GM20000 (cell line): ENCODE data around the gene COPZ2.
"Not testable (repeated sequence)": the region's sequence is repeated elsewhere in the genome, so short reads cannot be mapped to it uniquely, and the experiment has no call there.

ENCODE experiments used
- DNase-seq: peaks from one replicate; pipeline ENCODE4 v3.0.0; 2012; ENCODE audit warnings: low spot score
- TF ChIP-seq, protein P1 (sequence below): IDR thresholded peaks from 2 replicates; pipeline ENCODE4 v1.5.1; 2012; ENCODE audit warnings: mild to moderate bottlenecking, control low read depth; ENCODE audit errors: extremely low read depth, missing control alignments

COPZ2 gene

DNA sequence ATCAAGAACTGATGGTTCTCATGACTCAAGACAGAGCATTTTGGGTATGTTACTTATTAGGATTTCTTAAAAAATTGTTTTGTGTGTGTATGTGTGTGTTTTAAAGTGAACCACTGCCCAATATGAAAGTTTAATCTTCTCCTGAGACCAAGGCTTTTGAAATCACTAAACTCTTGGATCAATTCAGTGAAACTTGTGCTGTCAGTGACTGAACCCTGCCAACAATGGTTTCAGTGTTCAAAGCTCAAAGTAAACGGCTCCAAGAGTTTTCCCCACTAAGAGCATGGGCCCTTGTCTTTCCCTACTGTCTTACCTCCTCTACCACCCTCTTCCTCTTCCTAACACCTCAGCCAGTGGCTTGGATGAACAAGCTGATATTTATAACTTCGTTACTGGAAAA lies 32.6 kb upstream of the COPZ2 start:
- TF ChIP-seq, protein P1, sequence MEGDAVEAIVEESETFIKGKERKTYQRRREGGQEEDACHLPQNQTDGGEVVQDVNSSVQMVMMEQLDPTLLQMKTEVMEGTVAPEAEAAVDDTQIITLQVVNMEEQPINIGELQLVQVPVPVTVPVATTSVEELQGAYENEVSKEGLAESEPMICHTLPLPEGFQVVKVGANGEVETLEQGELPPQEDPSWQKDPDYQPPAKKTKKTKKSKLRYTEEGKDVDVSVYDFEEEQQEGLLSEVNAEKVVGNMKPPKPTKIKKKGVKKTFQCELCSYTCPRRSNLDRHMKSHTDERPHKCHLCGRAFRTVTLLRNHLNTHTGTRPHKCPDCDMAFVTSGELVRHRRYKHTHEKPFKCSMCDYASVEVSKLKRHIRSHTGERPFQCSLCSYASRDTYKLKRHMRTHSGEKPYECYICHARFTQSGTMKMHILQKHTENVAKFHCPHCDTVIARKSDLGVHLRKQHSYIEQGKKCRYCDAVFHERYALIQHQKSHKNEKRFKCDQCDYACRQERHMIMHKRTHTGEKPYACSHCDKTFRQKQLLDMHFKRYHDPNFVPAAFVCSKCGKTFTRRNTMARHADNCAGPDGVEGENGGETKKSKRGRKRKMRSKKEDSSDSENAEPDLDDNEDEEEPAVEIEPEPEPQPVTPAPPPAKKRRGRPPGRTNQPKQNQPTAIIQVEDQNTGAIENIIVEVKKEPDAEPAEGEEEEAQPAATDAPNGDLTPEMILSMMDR = no peak
- DNase-seq = no peak

DNA sequence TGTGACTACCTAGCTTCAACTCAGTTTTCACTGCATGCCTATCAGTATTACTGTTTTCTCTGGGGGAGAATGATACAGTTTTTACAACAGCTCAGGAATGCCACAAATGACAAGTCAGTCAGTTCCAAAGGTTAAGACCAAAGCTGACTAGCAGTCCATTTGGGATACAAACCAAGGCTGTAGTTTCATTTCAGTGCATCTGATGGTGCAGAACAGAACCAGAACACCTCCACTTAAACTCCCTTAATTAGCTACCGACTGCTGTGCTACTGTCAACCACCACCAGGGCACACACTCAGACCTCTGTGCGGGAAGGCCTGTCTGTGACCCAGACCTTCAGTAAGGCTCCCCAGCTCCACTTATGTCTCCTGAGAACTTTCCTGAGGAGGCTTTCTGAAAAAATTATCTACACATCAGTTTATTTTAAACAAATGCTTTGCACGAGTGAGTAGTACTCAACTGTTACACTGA lies 30.9 kb upstream of the COPZ2 start:
- DNase-seq = no peak

DNA sequence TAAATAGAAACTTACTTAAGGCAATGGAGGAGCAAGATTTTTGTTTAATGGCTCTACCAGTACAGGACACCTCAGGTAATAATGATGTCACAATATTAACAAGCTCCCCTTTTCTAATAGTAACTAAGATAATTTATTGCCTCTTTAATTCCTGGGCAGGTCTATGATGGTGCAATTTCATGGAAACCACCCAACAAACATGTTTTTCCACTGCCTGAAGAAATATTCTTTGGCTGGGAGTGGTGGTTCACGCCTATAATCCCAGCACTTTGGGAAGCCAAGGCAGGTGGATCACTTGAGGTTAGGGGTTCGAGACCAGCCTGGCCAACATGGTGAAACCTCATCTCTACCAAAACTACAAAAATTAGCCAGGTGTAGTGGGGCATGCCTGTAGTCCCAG lies 30.2 kb upstream of the COPZ2 start:
- DNase-seq = not testable (repeated sequence)

More for the DNA sequence above, 30.9 kb upstream of the COPZ2 start:
- TF ChIP-seq, protein P1 = no peak

DNA sequence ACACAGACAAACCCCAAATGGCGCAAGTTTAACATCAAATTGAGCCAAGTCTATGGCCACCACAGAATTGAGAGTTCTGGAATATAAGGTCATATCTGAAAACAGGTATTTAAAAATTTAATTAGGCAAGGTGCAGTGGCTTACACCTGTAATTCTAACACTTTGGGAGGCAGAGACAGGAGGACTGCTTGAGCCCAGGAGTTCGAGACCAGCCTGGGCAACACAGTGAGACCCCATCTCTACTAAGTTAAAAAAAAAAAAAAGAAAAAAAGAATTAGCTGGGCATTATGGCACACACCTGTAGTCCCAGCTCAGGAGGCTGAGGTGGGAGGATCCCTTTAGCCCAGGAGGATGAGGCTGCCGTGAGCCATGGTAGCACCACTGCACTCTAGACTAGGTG lies 29.6 kb upstream of the COPZ2 start:
- DNase-seq = no peak
- TF ChIP-seq, protein P1 = no peak

DNA sequence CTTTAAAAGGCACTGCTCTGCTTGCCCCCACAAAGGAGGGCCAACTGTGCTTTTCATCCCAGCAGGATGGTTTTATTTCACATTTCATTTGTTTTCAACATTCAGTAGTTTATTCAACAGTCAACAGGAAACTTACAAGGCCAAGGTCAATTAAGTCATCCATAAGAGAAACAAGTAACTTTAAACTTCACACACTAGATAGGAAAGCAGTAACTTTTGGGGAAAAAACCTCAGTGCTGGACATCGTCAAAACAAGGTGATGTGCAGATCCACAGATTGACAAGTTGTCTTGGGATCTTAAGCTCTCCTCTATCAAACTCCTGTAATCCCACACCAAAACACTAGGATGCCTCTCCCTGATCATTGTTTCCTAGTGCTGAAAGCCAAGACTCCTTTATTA lies 29.1 kb upstream of the COPZ2 start:
- TF ChIP-seq, protein P1 = no peak
- DNase-seq = no peak

DNA sequence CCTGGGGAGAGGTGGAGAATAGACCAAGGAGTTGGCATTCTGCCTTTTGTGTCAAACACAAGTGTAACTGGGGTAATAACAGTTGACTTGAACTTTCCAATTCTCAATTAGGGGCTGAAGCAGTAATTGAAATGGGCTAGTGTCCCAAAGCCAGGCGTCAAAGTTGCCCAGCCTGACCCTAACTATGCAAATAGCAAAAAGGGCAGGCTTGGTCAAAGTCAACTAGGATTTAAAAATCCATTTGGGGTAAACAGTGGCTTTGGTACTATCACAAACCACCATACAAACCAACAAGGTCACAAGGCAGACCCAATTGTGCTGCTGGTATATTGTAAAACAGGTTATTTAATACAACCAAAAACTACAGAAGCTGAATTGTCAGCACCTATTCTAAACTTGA lies 28.6 kb upstream of the COPZ2 start:
- TF ChIP-seq, protein P1 = no peak
- no peak for DNase-seq

DNA sequence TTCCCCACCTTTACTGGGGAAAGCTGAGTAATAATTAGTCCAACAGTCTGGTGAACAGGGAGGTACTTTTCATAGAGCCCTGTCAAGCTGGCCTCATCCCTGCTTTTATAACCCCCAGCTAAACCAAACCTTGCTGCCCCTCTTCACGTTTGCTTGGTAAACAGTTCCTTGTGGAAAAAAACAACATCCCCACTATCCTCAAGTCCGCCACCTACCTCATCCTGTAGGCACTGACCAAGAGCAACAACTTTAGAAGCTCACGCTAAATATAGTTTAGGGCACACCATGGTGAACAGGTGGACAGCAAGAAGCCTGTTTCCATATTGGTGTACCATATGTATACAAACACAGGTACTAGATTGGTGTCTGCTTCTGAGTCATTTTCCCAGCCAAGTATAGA lies 27.0 kb upstream of the COPZ2 start:
- TF ChIP-seq, protein P1 = no peak
- DNase-seq = no peak

DNA sequence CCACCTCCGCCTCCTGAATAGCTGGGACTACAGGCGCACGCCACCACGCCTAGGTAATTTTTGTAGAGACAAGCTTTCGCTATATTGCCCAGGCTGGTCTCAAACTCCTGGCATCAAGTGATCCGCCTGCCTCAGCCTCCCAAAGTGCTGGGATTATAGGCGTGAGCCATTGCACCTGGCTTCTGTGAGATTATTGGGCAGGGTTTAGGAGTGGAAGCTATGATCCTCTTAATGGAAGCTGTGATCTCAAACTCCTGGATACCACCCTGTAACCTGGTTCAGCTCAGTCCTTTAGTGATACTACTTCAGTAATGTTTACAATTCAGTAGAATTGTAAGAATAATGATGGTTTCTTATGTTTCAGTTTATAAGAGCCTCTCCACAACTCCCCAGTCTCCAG lies 24.7 kb upstream of the COPZ2 start:
- no peak for DNase-seq
- TF ChIP-seq, protein P1 = no peak
